ENCODE measurements around the gene CC2D2A.

Gene CC2D2A

DNA sequence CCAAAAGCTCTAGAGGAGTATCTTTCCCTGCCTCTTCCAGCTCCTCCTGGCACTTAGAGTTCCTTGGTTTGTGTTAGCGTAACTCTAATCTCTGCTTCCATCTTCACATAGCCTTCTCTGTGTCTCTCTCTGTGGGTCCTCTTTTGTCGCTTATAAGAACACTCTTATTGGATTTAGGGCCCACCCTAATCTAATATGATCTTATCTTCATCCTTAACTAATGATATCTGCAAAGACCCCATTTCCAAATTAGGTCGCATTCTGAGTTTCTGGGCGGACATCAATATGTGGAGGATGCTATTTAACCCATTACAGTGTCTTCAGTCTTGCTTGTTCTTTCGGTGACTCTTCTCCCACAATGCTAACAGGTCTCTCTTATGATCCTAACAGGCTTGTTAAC lies 72.3 kb downstream of the CC2D2A start:
- TF ChIP-seq, protein P1, sequence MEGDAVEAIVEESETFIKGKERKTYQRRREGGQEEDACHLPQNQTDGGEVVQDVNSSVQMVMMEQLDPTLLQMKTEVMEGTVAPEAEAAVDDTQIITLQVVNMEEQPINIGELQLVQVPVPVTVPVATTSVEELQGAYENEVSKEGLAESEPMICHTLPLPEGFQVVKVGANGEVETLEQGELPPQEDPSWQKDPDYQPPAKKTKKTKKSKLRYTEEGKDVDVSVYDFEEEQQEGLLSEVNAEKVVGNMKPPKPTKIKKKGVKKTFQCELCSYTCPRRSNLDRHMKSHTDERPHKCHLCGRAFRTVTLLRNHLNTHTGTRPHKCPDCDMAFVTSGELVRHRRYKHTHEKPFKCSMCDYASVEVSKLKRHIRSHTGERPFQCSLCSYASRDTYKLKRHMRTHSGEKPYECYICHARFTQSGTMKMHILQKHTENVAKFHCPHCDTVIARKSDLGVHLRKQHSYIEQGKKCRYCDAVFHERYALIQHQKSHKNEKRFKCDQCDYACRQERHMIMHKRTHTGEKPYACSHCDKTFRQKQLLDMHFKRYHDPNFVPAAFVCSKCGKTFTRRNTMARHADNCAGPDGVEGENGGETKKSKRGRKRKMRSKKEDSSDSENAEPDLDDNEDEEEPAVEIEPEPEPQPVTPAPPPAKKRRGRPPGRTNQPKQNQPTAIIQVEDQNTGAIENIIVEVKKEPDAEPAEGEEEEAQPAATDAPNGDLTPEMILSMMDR (conservative IDR thresholded peaks at IDR 0.05; ENCODE audit: low read length) = no peak
- no peak overlapping the region for H3K4me3 ChIP-seq (ENCODE audit: low read length)
- DNase-seq (ENCODE audit: low read depth) = no peak

DNA sequence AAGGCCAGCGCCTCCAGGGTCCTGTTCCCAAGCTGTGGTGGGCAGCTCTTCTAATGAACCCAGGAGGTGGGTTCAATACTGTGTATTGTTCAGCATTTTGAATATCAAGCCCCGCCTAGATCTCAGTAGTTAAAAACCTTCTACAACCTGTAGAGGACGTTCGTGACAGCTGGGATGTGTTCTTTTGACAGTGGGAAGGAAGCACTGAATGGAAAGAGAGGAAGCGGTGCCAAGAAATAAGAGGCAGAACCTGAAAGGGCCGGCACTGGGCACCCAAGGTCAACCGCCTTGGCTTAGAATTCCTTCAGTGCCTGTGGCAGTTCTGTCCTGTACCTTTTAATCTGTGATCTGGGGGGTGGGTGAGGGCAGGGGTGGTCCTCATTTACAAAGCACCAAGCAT lies 73.1 kb downstream of the CC2D2A start:
- H3K4me3 ChIP-seq (ENCODE audit: low read length) = no peak overlapping the region
- TF ChIP-seq, protein P1 (conservative IDR thresholded peaks at IDR 0.05; ENCODE audit: low read length) = no peak
- no peak for DNase-seq (ENCODE audit: low read depth)

DNA sequence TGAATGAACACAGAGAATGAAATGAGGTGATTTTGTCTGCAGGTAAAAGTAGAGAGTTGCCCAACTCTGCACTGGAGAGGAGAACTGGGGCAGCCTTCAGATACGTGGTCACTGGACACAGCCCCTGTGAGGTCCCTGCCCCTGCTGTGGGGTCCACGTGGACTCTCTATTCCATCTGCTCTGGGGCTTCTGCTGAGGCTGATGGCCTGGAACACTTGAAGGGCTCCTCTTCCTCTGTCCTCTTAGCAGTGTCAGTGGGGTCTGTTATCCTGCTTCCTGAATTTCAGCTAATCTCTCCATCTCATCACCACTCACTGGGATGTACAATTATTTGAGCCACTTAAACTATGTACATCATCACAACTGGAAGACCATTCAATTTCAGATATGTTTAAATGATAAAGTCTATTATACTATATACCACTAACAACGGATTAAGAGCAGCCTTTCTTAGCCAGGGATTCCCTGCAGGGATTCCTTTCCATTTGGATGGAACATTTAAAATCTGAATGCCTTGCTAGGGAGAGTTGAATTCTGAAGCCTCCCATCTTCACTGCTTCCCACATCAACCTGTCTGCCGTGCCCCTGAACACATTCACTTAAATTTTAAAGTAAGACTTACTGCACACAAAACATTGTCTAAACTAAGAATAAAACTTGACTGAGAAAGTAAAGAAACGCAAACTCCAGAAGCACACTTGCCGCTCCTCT lies 74.0 kb downstream of the CC2D2A start:
- no peak overlapping the region for H3K4me3 ChIP-seq (ENCODE audit: low read length)
- TF ChIP-seq, protein P1 (conservative IDR thresholded peaks at IDR 0.05; ENCODE audit: low read length) = no peak
- DNase-seq (ENCODE audit: low read depth) = no peak

DNA sequence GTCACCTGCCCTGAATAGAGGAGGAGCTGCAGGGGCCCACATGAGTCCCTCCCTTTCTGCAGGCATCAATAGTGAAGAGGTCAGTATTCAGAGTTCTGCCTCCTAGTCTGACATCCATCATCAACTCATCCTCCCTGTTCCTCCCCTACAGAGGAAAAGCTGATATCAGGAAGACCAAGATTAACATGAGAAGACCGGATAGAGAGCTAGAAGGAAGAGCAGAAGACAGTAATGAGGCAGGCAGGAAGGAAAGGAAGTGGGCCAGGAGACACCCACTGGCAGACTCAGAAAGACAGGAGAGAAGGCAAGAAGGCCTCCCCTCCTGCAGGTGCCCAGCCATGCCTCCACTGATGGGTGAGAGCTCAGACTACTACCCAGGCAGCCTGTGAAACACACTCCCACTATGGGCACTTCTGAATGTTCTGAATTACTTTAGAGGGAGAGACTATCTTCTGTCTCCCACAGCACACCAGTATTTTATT lies 74.6 kb downstream of the CC2D2A start:
- H3K4me3 ChIP-seq (ENCODE audit: low read length) = no peak overlapping the region
- TF ChIP-seq, protein P1 (conservative IDR thresholded peaks at IDR 0.05; ENCODE audit: low read length) = no peak
- DNase-seq (ENCODE audit: low read depth) = no peak

DNA sequence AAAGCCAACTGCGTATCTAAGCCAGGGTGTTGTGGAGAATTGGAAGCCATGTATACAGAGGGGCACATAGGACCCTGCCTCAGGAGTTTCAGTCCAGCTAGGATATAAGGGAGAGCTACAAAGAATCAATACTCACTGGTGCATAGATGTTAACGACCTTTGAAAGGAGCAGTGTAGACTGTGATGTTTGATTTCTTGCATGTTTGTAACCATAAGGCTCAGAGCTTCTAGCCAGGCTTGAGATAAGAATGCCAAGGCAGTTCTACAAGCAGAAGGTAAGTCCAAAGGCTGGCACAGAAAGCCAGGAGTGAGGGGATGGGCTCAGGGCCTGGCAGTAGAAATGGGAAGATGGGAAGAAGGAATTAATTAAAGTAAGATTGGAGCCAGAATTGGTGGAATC lies 75.7 kb downstream of the CC2D2A start:
- TF ChIP-seq, protein P1 (conservative IDR thresholded peaks at IDR 0.05; ENCODE audit: low read length) = no peak
- H3K4me3 ChIP-seq (ENCODE audit: low read length) = no peak overlapping the region

DNA sequence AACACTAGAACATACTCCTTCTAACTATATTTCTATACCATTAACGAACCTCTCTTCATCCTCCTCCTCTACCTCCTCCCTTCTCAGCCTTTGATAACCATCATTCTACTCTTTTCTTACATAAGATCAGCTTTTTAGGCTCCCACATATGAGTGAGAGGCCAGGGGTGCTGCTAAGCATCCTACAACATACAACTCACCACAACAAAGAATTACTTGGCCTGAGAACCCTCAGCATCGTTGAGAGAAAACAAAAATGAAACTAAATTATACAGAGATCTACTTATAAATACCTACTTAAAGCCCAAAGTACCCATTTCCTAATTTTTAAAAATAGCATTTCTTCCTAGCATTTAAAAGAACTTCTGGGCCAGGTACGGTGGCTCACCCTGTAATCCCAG lies 77.7 kb downstream of the CC2D2A start:
- no peak overlapping the region for H3K4me3 ChIP-seq (ENCODE audit: low read length)
- TF ChIP-seq, protein P1 (conservative IDR thresholded peaks at IDR 0.05; ENCODE audit: low read length) = no peak
- no peak for DNase-seq (ENCODE audit: low read depth)

More for the DNA sequence above, 75.7 kb downstream of the CC2D2A start:
- DNase-seq (ENCODE audit: low read depth) = no peak

DNA sequence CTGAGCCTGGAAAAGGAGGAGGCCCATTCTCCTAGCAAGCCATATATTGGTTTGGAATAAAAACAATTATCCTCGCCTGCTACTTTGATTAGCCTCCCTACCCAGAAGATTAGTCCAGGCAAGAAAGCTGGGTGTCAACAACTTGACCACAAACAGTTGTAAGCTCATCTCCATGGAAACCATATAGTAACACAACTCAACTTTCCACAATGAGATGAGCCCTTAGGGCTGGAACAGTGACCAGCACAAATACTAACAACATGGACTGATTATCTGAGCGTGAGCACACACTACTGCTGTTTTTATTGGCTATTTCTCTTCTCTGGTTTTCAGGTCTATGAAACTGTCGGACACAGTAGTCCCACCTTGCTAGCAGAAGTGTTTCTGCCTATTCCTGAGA lies 80.8 kb downstream of the CC2D2A start:
- no peak overlapping the region for H3K4me3 ChIP-seq (ENCODE audit: low read length)
- TF ChIP-seq, protein P1 (conservative IDR thresholded peaks at IDR 0.05; ENCODE audit: low read length) = no peak
- DNase-seq (ENCODE audit: low read depth) = no peak
